ENCODE data around the gene PRKCA.
"Not testable (repeated sequence)": the region's sequence is repeated elsewhere in the genome, so short reads cannot be mapped to it uniquely, and the experiment has no call there.

Gene PRKCA

GRCh38 chr17:66395961-66396360 is 93.5 kb downstream of the PRKCA start:
- no peaks in the 10 kb centered on the region for H3K27me3 ChIP-seq
- H3K9me3 ChIP-seq = no peaks in the 10 kb centered on the region
- TF ChIP-seq CTCF (IDR thresholded peaks at IDR 0.05; ENCODE audit: low read depth, low read length) = no peak
- H3K4me1 ChIP-seq = peaks cover 10% of the 10 kb centered on the region
- H3K36me3 ChIP-seq = no peaks in the 10 kb centered on the region
- DNase-seq = no peak
- H3K4me3 ChIP-seq (ENCODE audit: low read depth, low read length) = no peak overlapping the region

- H3K27me3 ChIP-seq = no peaks in the 10 kb centered on the region
- no peak for DNase-seq
- H3K9me3 ChIP-seq = no peaks in the 10 kb centered on the region
- no peak for TF ChIP-seq CTCF (IDR thresholded peaks at IDR 0.05; ENCODE audit: low read depth, low read length)
- H3K36me3 ChIP-seq = no peaks in the 10 kb centered on the region
- no peak overlapping the region for H3K4me3 ChIP-seq (ENCODE audit: low read depth, low read length)
- peaks cover 10% of the 10 kb centered on the region for H3K4me1 ChIP-seq
Measured at GRCh38 chr17:66397486-66397885, 95.1 kb downstream of the PRKCA start.

GRCh38 chr17:66398059-66398458 is 95.6 kb downstream of the PRKCA start:
- Histone ChIP-seq H3K9me3 (no peaks in the 10 kb centered on the region), H3K4me3 (ENCODE audit: low read depth, low read length) (peak overlapping the region; percentile 14), H3K27me3 (no peaks in the 10 kb centered on the region), H3K36me3 (no peaks in the 10 kb centered on the region), H3K4me1 (peaks cover 10% of the 10 kb centered on the region)
- DNase-seq = no peak
- TF ChIP-seq CTCF (IDR thresholded peaks at IDR 0.05; ENCODE audit: low read depth, low read length) = peak; percentile 17; the same call in 1 of the 2 replicates

GRCh38 chr17:66398617-66399016 is 96.2 kb downstream of the PRKCA start:
- Histone ChIP-seq H3K27me3 (no peaks in the 10 kb centered on the region), H3K36me3 (no peaks in the 10 kb centered on the region), H3K4me3 (ENCODE audit: low read depth, low read length) (peak overlapping the region; percentile 14), H3K4me1 (peaks cover 10% of the 10 kb centered on the region), H3K9me3 (no peaks in the 10 kb centered on the region)
- no peak for TF ChIP-seq CTCF (IDR thresholded peaks at IDR 0.05; ENCODE audit: low read depth, low read length)
- no peak for DNase-seq

- no peak for TF ChIP-seq CTCF (IDR thresholded peaks at IDR 0.05; ENCODE audit: low read depth, low read length)
- H3K36me3 ChIP-seq = no peaks in the 10 kb centered on the region
- no peaks in the 10 kb centered on the region for H3K9me3 ChIP-seq
- DNase-seq = no peak
- peaks cover 13% of the 10 kb centered on the region for H3K4me1 ChIP-seq
- H3K4me3 ChIP-seq (ENCODE audit: low read depth, low read length) = no peak overlapping the region
- no peaks in the 10 kb centered on the region for H3K27me3 ChIP-seq
Measured at GRCh38 chr17:66399441-66399840, 97.0 kb downstream of the PRKCA start.

GRCh38 chr17:66400041-66400688 is 97.8 kb downstream of the PRKCA start:
- not testable (repeated sequence) for H3K4me3 ChIP-seq (ENCODE audit: low read depth, low read length); H3K36me3 ChIP-seq; H3K9me3 ChIP-seq; DNase-seq; H3K27me3 ChIP-seq
- H3K4me1 ChIP-seq = peaks cover 15% of the 10 kb centered on the region
